HFFc6 (cell line): ENCODE data around the gene VSIG10. TPM values are rescaled to one million over a fixed set of nuclear protein-coding genes. Genes with fewer than 3 reads are reported as not detected.
A peak's percentile ranks its signal among the peaks of the same experiment; 100 is the strongest.
"Not testable (repeated sequence)": the region's sequence is repeated elsewhere in the genome, so short reads cannot be mapped to it uniquely, and the experiment has no call there.

Experiments used
- DNase-seq: peaks from one replicate; pipeline ENCODE4 v3.0.0-alpha.2; 2018
- H3K27ac Mint-ChIP-seq: 2 replicates; pipeline ENCODE4 v1.8.0; 2020; ENCODE audit warnings: mild to moderate bottlenecking, mixed read lengths
- H3K27me3 Mint-ChIP-seq: 2 replicates; pipeline ENCODE4 v1.8.0; 2021; ENCODE audit warnings: mild to moderate bottlenecking, moderate library complexity, mixed read lengths; ENCODE audit not compliant: insufficient read depth
- H3K36me3 Mint-ChIP-seq: 2 replicates; pipeline ENCODE4 v1.8.0; 2021; ENCODE audit warnings: low read depth, mixed read lengths
- H3K4me1 Mint-ChIP-seq: 2 replicates; pipeline ENCODE4 v1.8.0; 2020; ENCODE audit warnings: low read depth, mixed read lengths
- H3K4me3 Mint-ChIP-seq: 2 replicates; pipeline ENCODE4 v1.8.0; 2020; ENCODE audit warnings: mild to moderate bottlenecking, moderate library complexity, mixed read lengths
- H3K9me3 Mint-ChIP-seq: 2 replicates; pipeline ENCODE4 v1.8.0; 2020; ENCODE audit warnings: mild to moderate bottlenecking, mixed read lengths
- CTCF ChIP-seq: fragments of 200-600 bp; sonication (generic); IDR thresholded peaks from 2 replicates; pipeline ENCODE4 v1.5.0; 2021; ENCODE audit warnings: antibody characterized with exemption, mild to moderate bottlenecking
- total RNA-seq, 6 experiments: library from RNA; stranded (reverse); fragmentation: NEBNext Ultra II Directional; extraction: Animal tissue kit (Norgen Biotek cat#: 25700); gene quantifications; 2 replicates in 1 of 6; 3 replicates in 5 of 6; pipeline ENCODE4 v1.2.3, GENCODE V29; 2021

The VSIG10 gene
- total RNA-seq, 6 experiments from 2014 or later, result 17.6 to 22.0 (median 21.1) TPM

GRCh38 chr12:118025168-118025567 is 78.6 kb downstream of the VSIG10 start:
- no peak for TF ChIP-seq CTCF
- H3K4me1 Mint-ChIP-seq, result 0 out of 2 replicates have a peak, but pooled peaks cover 5% of the 10 kb centered on the region
- peaks cover 39% of the 10 kb centered on the region for H3K36me3 Mint-ChIP-seq
- H3K27ac Mint-ChIP-seq, result no peak overlapping the region
- H3K9me3 Mint-ChIP-seq, result no peaks in the 10 kb centered on the region
- H3K27me3 Mint-ChIP-seq, result no peaks in the 10 kb centered on the region; the same call in none of the 2 replicates
- H3K4me3 Mint-ChIP-seq, result no peak overlapping the region
- DNase-seq, result no peak

GRCh38 chr12:118023301-118023860 is 80.4 kb downstream of the VSIG10 start:
- Mint-ChIP-seq H3K27me3 (no peaks in the 10 kb centered on the region; the same call in none of the 2 replicates), H3K27ac (no peak overlapping the region), H3K4me3 (no peak overlapping the region), H3K36me3 (peaks cover 33% of the 10 kb centered on the region), H3K4me1 (0 out of 2 replicates have a peak, but pooled peaks cover 5% of the 10 kb centered on the region), H3K9me3 (no peaks in the 10 kb centered on the region)
- DNase-seq, result no peak
- no peak for TF ChIP-seq CTCF

- TF ChIP-seq CTCF, result no peak
- peaks cover 11% of the 10 kb centered on the region for H3K4me1 Mint-ChIP-seq
- no peak for DNase-seq
- H3K36me3 Mint-ChIP-seq, result peaks cover 37% of the 10 kb centered on the region
- no peak overlapping the region for H3K27ac Mint-ChIP-seq
- H3K27me3 Mint-ChIP-seq, result no peaks in the 10 kb centered on the region; the same call in none of the 2 replicates
- no peaks in the 10 kb centered on the region for H3K9me3 Mint-ChIP-seq
- H3K4me3 Mint-ChIP-seq, result no peak overlapping the region
These were observed 81.1 kb downstream of the VSIG10 start for GRCh38 chr12:118022728-118023109.

- not testable (repeated sequence) for DNase-seq, H3K27ac Mint-ChIP-seq, H3K9me3 Mint-ChIP-seq, H3K4me3 Mint-ChIP-seq, H3K27me3 Mint-ChIP-seq
- Mint-ChIP-seq H3K36me3 (peaks cover 38% of the 10 kb centered on the region), H3K4me1 (peaks cover 16% of the 10 kb centered on the region)
These were observed 81.6 kb downstream of the VSIG10 start for GRCh38 chr12:118022097-118022727.

- TF ChIP-seq CTCF, result no peak
- DNase-seq, result no peak
- peaks cover 27% of the 10 kb centered on the region for H3K4me1 Mint-ChIP-seq
- H3K36me3 Mint-ChIP-seq, result peaks cover 31% of the 10 kb centered on the region
- H3K27me3 Mint-ChIP-seq, result no peaks in the 10 kb centered on the region
- H3K27ac Mint-ChIP-seq, result no peak overlapping the region
- H3K9me3 Mint-ChIP-seq, result no peaks in the 10 kb centered on the region
- no peak overlapping the region for H3K4me3 Mint-ChIP-seq
These were observed 83.8 kb downstream of the VSIG10 start for GRCh38 chr12:118020036-118020435.

GRCh38 chr12:118017926-118018325 is 85.9 kb downstream of the VSIG10 start:
- Mint-ChIP-seq H3K9me3 (no peaks in the 10 kb centered on the region), H3K4me3 (peak overlapping the region; percentile 90), H3K27me3 (no peaks in the 10 kb centered on the region), H3K4me1 (peaks cover 34% of the 10 kb centered on the region), H3K27ac (no peak overlapping the region), H3K36me3 (peaks cover 25% of the 10 kb centered on the region)
- TF ChIP-seq CTCF, result no peak
- DNase-seq, result no peak
